Measurements from ENCODE around the gene PPP4R1.

PPP4R1 gene

GRCh38 chr18:9539938-9540337 is 74.4 kb downstream of the PPP4R1 start:
- peaks cover 4 to 9% of the 10 kb centered on the region in 2 donors for H3K4me1 ChIP-seq (ENCODE audit: control insufficient read depth in 2 of 2, insufficient read depth in 1 of 2, low read depth in 1 of 2, low read length in 2 of 2)

GRCh38 chr18:9539283-9539682 is 75.1 kb downstream of the PPP4R1 start:
- WGBS, 2 donors (ENCODE audit: extremely low coverage in 2 of 2, insufficient read length in 2 of 2, insufficient replicate concordance in 1 of 2), result no CpG with 5 or more reads among the region's 6 CpGs
- Histone ChIP-seq H2AK5ac (ENCODE audit: low read depth, low read length) (no peak overlapping the region), H2AFZ (ENCODE audit: low read length) (no peak overlapping the region), H2BK5ac (ENCODE audit: low read length) (no peak overlapping the region), H2BK12ac (ENCODE audit: low read length) (no peak overlapping the region), H3K4me3 (ENCODE audit: low read length in 2 of 2) (no peak overlapping the region), H3K14ac (ENCODE audit: low read length) (no peak overlapping the region), H3K27me3 (ENCODE audit: control insufficient read depth in 3 of 3, insufficient read depth in 3 of 3, low read depth in 1 of 3, low read length in 3 of 3) (no peaks in the 10 kb centered on the region), H3K79me1 (ENCODE audit: low read depth, low read length) (no peaks in the 10 kb centered on the region), H3K36me3 (replicated peaks in 1 of 2; ENCODE audit: control insufficient read depth in 2 of 2, insufficient read depth in 2 of 2, low read length in 2 of 2) (peaks cover 13 to 38% of the 10 kb centered on the region in 2 donors), H3K4me1 (ENCODE audit: control insufficient read depth in 2 of 2, insufficient read depth in 1 of 2, low read depth in 1 of 2, low read length in 2 of 2) (peaks cover 7 to 14% of the 10 kb centered on the region in 2 donors), H2BK15ac (ENCODE audit: low read length) (no peak overlapping the region), H3K4ac (ENCODE audit: low read length) (no peak overlapping the region), H3K18ac (ENCODE audit: low read length) (no peak overlapping the region), H3K9ac (ENCODE audit: low read depth, low read length, poor library complexity) (no peak overlapping the region), H3K9me3 (replicated peaks in 1 of 2; ENCODE audit: control insufficient read depth in 2 of 2, insufficient read depth in 1 of 2, low read depth in 1 of 2, low read length in 2 of 2) (no peaks in the 10 kb centered on the region), H4K8ac (ENCODE audit: low read depth, low read length) (no peak overlapping the region), H3K27ac (replicated peaks; ENCODE audit: low read length) (no peak overlapping the region), H4K91ac (ENCODE audit: low read depth, low read length, poor library complexity) (no peak overlapping the region), H3K23ac (ENCODE audit: low read depth, low read length, poor library complexity) (no peak overlapping the region), H2BK120ac (ENCODE audit: low read depth, low read length) (no peak overlapping the region), H3K4me2 (ENCODE audit: insufficient read depth, low read length, poor library complexity, severe bottlenecking) (no peak overlapping the region)
- no peak for DNase-seq (ENCODE audit: low spot score)

More at GRCh38 chr18:9539938-9540337, 74.4 kb downstream of the PPP4R1 start:
- Histone ChIP-seq H3K27ac (replicated peaks; ENCODE audit: low read length) (no peak overlapping the region), H3K27me3 (ENCODE audit: control insufficient read depth in 3 of 3, insufficient read depth in 3 of 3, low read depth in 1 of 3, low read length in 3 of 3) (no peaks in the 10 kb centered on the region), H2BK15ac (ENCODE audit: low read length) (no peak overlapping the region), H3K9ac (ENCODE audit: low read depth, low read length, poor library complexity) (no peak overlapping the region), H3K4me2 (ENCODE audit: insufficient read depth, low read length, poor library complexity, severe bottlenecking) (no peak overlapping the region), H3K4me3 (ENCODE audit: low read length in 2 of 2) (peak overlapping the region in 1 of 2 donors; percentile 19), H2BK12ac (ENCODE audit: low read length) (no peak overlapping the region), H2AK5ac (ENCODE audit: low read depth, low read length) (no peak overlapping the region), H2BK5ac (ENCODE audit: low read length) (no peak overlapping the region), H3K9me3 (replicated peaks in 1 of 2; ENCODE audit: control insufficient read depth in 2 of 2, insufficient read depth in 1 of 2, low read depth in 1 of 2, low read length in 2 of 2) (no peaks in the 10 kb centered on the region), H2AFZ (ENCODE audit: low read length) (no peak overlapping the region), H4K91ac (ENCODE audit: low read depth, low read length, poor library complexity) (no peak overlapping the region), H4K8ac (ENCODE audit: low read depth, low read length) (no peak overlapping the region), H3K18ac (ENCODE audit: low read length) (no peak overlapping the region), H3K23ac (ENCODE audit: low read depth, low read length, poor library complexity) (no peak overlapping the region), H3K4ac (ENCODE audit: low read length) (no peak overlapping the region), H3K79me1 (ENCODE audit: low read depth, low read length) (no peaks in the 10 kb centered on the region), H3K36me3 (replicated peaks in 1 of 2; ENCODE audit: control insufficient read depth in 2 of 2, insufficient read depth in 2 of 2, low read length in 2 of 2) (peaks cover 8 to 37% of the 10 kb centered on the region in 2 donors), H2BK120ac (ENCODE audit: low read depth, low read length) (no peak overlapping the region), H3K14ac (ENCODE audit: low read length) (no peak overlapping the region)
- no peak for DNase-seq (ENCODE audit: low spot score)
- no CpG with 5 or more reads among the region's 8 CpGs for WGBS, 2 donors (ENCODE audit: extremely low coverage in 2 of 2, insufficient read length in 2 of 2, insufficient replicate concordance in 1 of 2)

DNA sequence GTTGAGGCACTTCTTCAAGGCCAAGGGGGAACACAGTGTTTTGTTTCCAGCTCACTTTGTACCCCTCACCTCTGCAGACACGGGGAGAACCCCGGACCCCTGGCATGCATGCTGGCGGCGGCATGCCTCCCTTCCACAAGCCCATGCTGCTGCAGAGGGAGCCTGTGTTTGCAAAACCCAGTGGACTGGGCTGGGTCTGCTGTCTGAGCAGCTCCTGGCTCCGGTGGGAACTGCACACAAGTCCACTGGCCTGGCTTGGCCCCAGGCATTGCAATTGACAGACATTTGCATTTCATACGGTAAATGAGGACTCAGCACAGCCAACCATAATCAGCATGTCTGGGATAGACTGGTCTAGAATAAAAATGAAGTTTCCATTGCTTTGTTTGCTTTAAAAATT is 76.7 kb downstream of the PPP4R1 start:
- Histone ChIP-seq H2BK5ac (ENCODE audit: low read length) (no peak overlapping the region), H3K4me2 (ENCODE audit: insufficient read depth, low read length, poor library complexity, severe bottlenecking) (no peak overlapping the region), H2AK5ac (ENCODE audit: low read depth, low read length) (no peak overlapping the region), H3K4me3 (ENCODE audit: low read length in 2 of 2) (no peak overlapping the region), H3K9me3 (replicated peaks in 1 of 2; ENCODE audit: control insufficient read depth in 2 of 2, insufficient read depth in 1 of 2, low read depth in 1 of 2, low read length in 2 of 2) (no peaks in the 10 kb centered on the region), H3K18ac (ENCODE audit: low read length) (no peak overlapping the region), H4K91ac (ENCODE audit: low read depth, low read length, poor library complexity) (no peak overlapping the region), H2BK12ac (ENCODE audit: low read length) (no peak overlapping the region), H3K9ac (ENCODE audit: low read depth, low read length, poor library complexity) (no peak overlapping the region), H2BK15ac (ENCODE audit: low read length) (no peak overlapping the region), H2BK120ac (ENCODE audit: low read depth, low read length) (no peak overlapping the region), H3K27me3 (ENCODE audit: control insufficient read depth in 3 of 3, insufficient read depth in 3 of 3, low read depth in 1 of 3, low read length in 3 of 3) (no peaks in the 10 kb centered on the region), H3K36me3 (replicated peaks in 1 of 2; ENCODE audit: control insufficient read depth in 2 of 2, insufficient read depth in 2 of 2, low read length in 2 of 2) (peaks cover 20 to 52% of the 10 kb centered on the region in 2 donors), H3K23ac (ENCODE audit: low read depth, low read length, poor library complexity) (no peak overlapping the region), H3K79me1 (ENCODE audit: low read depth, low read length) (no peaks in the 10 kb centered on the region), H4K8ac (ENCODE audit: low read depth, low read length) (no peak overlapping the region), H3K27ac (replicated peaks; ENCODE audit: low read length) (no peak overlapping the region), H3K14ac (ENCODE audit: low read length) (no peak overlapping the region), H2AFZ (ENCODE audit: low read length) (no peak overlapping the region), H3K4ac (ENCODE audit: low read length) (no peak overlapping the region), H3K4me1 (ENCODE audit: control insufficient read depth in 2 of 2, insufficient read depth in 1 of 2, low read depth in 1 of 2, low read length in 2 of 2) (peaks cover 7 to 14% of the 10 kb centered on the region in 2 donors)
- no peak for DNase-seq (ENCODE audit: low spot score)
- WGBS, 2 donors (ENCODE audit: extremely low coverage in 2 of 2, insufficient read length in 2 of 2, insufficient replicate concordance in 1 of 2), result no CpG with 5 or more reads among the region's 6 CpGs

- no peak overlapping the region for H3K4me3 ChIP-seq (ENCODE audit: low read length in 2 of 2)
- no peak overlapping the region for H2BK5ac ChIP-seq (ENCODE audit: low read length)
- H3K18ac ChIP-seq (ENCODE audit: low read length), result peak overlapping the region; percentile 61
- no peak overlapping the region for H3K4me2 ChIP-seq (ENCODE audit: insufficient read depth, low read length, poor library complexity, severe bottlenecking)
- DNase-seq (ENCODE audit: low spot score), result no peak
- no peak overlapping the region for H3K23ac ChIP-seq (ENCODE audit: low read depth, low read length, poor library complexity)
- no peak overlapping the region for H3K4ac ChIP-seq (ENCODE audit: low read length)
- H2BK120ac ChIP-seq (ENCODE audit: low read depth, low read length), result no peak overlapping the region
- H3K9ac ChIP-seq (ENCODE audit: low read depth, low read length, poor library complexity), result peak overlapping the region; percentile 39
- no peak overlapping the region for H4K91ac ChIP-seq (ENCODE audit: low read depth, low read length, poor library complexity)
- no peak overlapping the region for H2BK12ac ChIP-seq (ENCODE audit: low read length)
- peak overlapping the region; percentile 77 for H3K14ac ChIP-seq (ENCODE audit: low read length)
- no peak overlapping the region for H2AK5ac ChIP-seq (ENCODE audit: low read depth, low read length)
- H3K4me1 ChIP-seq (ENCODE audit: control insufficient read depth in 2 of 2, insufficient read depth in 1 of 2, low read depth in 1 of 2, low read length in 2 of 2), result peaks cover 7 to 14% of the 10 kb centered on the region in 2 donors
- no peaks in the 10 kb centered on the region for H3K9me3 ChIP-seq (replicated peaks in 1 of 2; ENCODE audit: control insufficient read depth in 2 of 2, insufficient read depth in 1 of 2, low read depth in 1 of 2, low read length in 2 of 2)
- peaks cover 20 to 60% of the 10 kb centered on the region in 2 donors for H3K36me3 ChIP-seq (replicated peaks in 1 of 2; ENCODE audit: control insufficient read depth in 2 of 2, insufficient read depth in 2 of 2, low read length in 2 of 2)
- no peak overlapping the region for H2AFZ ChIP-seq (ENCODE audit: low read length)
- H4K8ac ChIP-seq (ENCODE audit: low read depth, low read length), result no peak overlapping the region
- no peak overlapping the region for H2BK15ac ChIP-seq (ENCODE audit: low read length)
- H3K27ac ChIP-seq (replicated peaks; ENCODE audit: low read length), result no peak overlapping the region
- WGBS, 2 donors (ENCODE audit: extremely low coverage in 2 of 2, insufficient read length in 2 of 2, insufficient replicate concordance in 1 of 2), result no CpG with 5 or more reads among the region's 24 CpGs
- H3K27me3 ChIP-seq (ENCODE audit: control insufficient read depth in 3 of 3, insufficient read depth in 3 of 3, low read depth in 1 of 3, low read length in 3 of 3), result no peaks in the 10 kb centered on the region
- no peaks in the 10 kb centered on the region for H3K79me1 ChIP-seq (ENCODE audit: low read depth, low read length)
Measured at GRCh38 chr18:9536354-9537152, 77.8 kb downstream of the PPP4R1 start.

Data from neuronal stem cell (in vitro differentiated cells).